SK-N-SH (cell line): ENCODE data around the gene HSPBAP1. TPM values are rescaled to one million over a fixed set of nuclear protein-coding genes. Genes with fewer than 3 reads are reported as not detected.

Experiments used
- CTCF ChIA-PET: fragments of 300-600, 350-600 bp; formaldehyde crosslinking; extraction: SDS; loops from one replicate; lab custom pipeline; 2021; lab: Yijun Ruan, JAX
- POLR2A ChIA-PET: fragments of 350-600 bp; sonication (Branson Sonifier 250); formaldehyde crosslinking; extraction: SDS; loops from one replicate; lab custom pipeline; 2020; ENCODE audit warnings: antibody characterized with exemption, inconsistent platforms; lab: Yijun Ruan, JAX
- DNase-seq: peaks from one replicate; pipeline ENCODE4 v3.0.0; 2012
- H2AFZ ChIP-seq: fragments of 200-600 bp; sonication (generic); 2 replicates; pipeline ENCODE4 v1.8.1; 2016; ENCODE audit warnings: antibody characterized with exemption, mild to moderate bottlenecking, low read depth
- H3F3A ChIP-seq: fragments of 200-600 bp; sonication (generic); replicated peaks from 2 replicates; pipeline ENCODE3; 2016; ENCODE audit warnings: antibody characterized with exemption, mild to moderate bottlenecking; ENCODE audit not compliant: insufficient read depth
- H3K27ac ChIP-seq, 2 experiments: fragments of 200-500 bp in 1 of 2; fragments of 200-600 bp in 1 of 2; sonication (Bioruptor generic) in 1 of 2; sonication (generic), shearing (Covaris generic) in 1 of 2; 2 replicates each; pipeline versions ENCODE4 v1.5.1 to v1.6.1; 2014 to 2016; ENCODE audit warnings: low read depth in 2 of 2, inconsistent platforms in 1 of 2, low read length in 1 of 2, mild to moderate bottlenecking in 1 of 2, mixed read lengths in 1 of 2
- H3K27me3 ChIP-seq: fragments of 200-600 bp; sonication (generic), shearing (Covaris generic); 2 replicates; pipeline ENCODE4 v1.6.1; 2016; ENCODE audit warnings: mixed run types; ENCODE audit not compliant: insufficient read depth
- H3K36me3 ChIP-seq, 2 experiments: fragments of 200-500 bp in 1 of 2; fragments of 200-600 bp in 1 of 2; sonication (Bioruptor generic) in 1 of 2; sonication (generic) in 1 of 2; replicated peaks in 1 of 2; 2 replicates each; pipeline versions ENCODE3 to v1.5.1; 2014 to 2016; ENCODE audit warnings: low read length in 1 of 2, mild to moderate bottlenecking in 1 of 2; ENCODE audit not compliant: insufficient read depth in 2 of 2, control insufficient read depth in 1 of 2
- H3K4me1 ChIP-seq, 2 experiments: fragments of 200-500 bp in 1 of 2; fragments of 200-600 bp in 1 of 2; sonication (Bioruptor generic) in 1 of 2; sonication (generic), shearing (Covaris generic) in 1 of 2; 2 replicates each; pipeline versions ENCODE4 v1.5.1 to v1.6.1; 2014 to 2016; ENCODE audit warnings: low read depth in 1 of 2, low read length in 1 of 2, mixed run types in 1 of 2; ENCODE audit not compliant: insufficient read depth in 2 of 2, control insufficient read depth in 1 of 2
- H3K4me2 ChIP-seq: fragments of 200-600 bp; sonication (generic), shearing (Covaris generic); 2 replicates; pipeline ENCODE4 v1.6.1; 2017; ENCODE audit warnings: mixed run types
- H3K4me3 ChIP-seq, 2 experiments: fragments of 200-500 bp in 1 of 2; fragments of 200-600 bp in 1 of 2; sonication (Bioruptor generic) in 1 of 2; sonication (generic), shearing (Covaris generic) in 1 of 2; 2 replicates each; pipeline versions ENCODE4 v1.5.1 to v1.8.1; 2014 to 2016; ENCODE audit warnings: low read depth in 2 of 2, inconsistent platforms in 1 of 2, low read length in 1 of 2, mild to moderate bottlenecking in 1 of 2, mixed read lengths in 1 of 2, moderate library complexity in 1 of 2
- H3K79me2 ChIP-seq: fragments of 200-600 bp; sonication (generic); 2 replicates; pipeline ENCODE4 v1.8.1; 2017; ENCODE audit warnings: mild to moderate bottlenecking; ENCODE audit not compliant: insufficient read depth
- H3K9ac ChIP-seq: fragments of 200-600 bp; sonication (generic); 2 replicates; pipeline ENCODE4 v1.6.1; 2017; ENCODE audit warnings: mixed run types
- H3K9me2 ChIP-seq: fragments of 200-600 bp; sonication (generic); 2 replicates; pipeline ENCODE4 v1.6.1; 2017; ENCODE audit warnings: mixed run types
- H3K9me3 ChIP-seq: fragments of 200-600 bp; sonication (generic); 2 replicates; pipeline ENCODE4 v1.6.1; 2017; ENCODE audit warnings: mixed run types, mild to moderate bottlenecking, moderate library complexity
- H4K20me1 ChIP-seq: fragments of 200-600 bp; sonication (generic); 2 replicates; pipeline ENCODE4 v1.6.1; 2017; ENCODE audit warnings: mild to moderate bottlenecking, mixed run types; ENCODE audit not compliant: insufficient read depth
- EP300 ChIP-seq, 2 experiments: IDR thresholded peaks; 2 replicates each; pipeline versions ENCODE4 v1.4.0 to v1.6.1; 2012; ENCODE audit warnings: borderline replicate concordance in 1 of 2, low read depth in 1 of 2, low read length in 1 of 2
- EZH2phosphoT487 ChIP-seq: fragments of 200-600 bp; sonication (generic); IDR thresholded peaks from 2 replicates; pipeline ENCODE4 v1.6.1; 2017; ENCODE audit warnings: low read depth, mixed run types, mild to moderate bottlenecking, antibody characterized with exemption, moderate library complexity, borderline replicate concordance
- FOXJ3 ChIP-seq: sonication (generic); formaldehyde crosslinking; IDR thresholded peaks from 2 replicates; pipeline ENCODE4 v1.5.1; 2020; ENCODE audit warnings: mild to moderate bottlenecking, missing genetic modification reagents
- MAX ChIP-seq: IDR thresholded peaks from 2 replicates; pipeline ENCODE4 v1.4.0; 2012; ENCODE audit warnings: low read depth
- NFIC ChIP-seq: IDR thresholded peaks from 2 replicates; pipeline ENCODE4 v1.4.0; 2012; ENCODE audit warnings: borderline replicate concordance
- NRF1 ChIP-seq: IDR thresholded peaks from 2 replicates; pipeline ENCODE4 v1.6.1; 2012; ENCODE audit warnings: low read depth, mild to moderate bottlenecking, low read length
- POLR2AphosphoS5 ChIP-seq: IDR thresholded peaks from 2 replicates; pipeline ENCODE4 v1.6.1; 2012; ENCODE audit warnings: low read depth, low read length
- RAD21 ChIP-seq: IDR thresholded peaks from 2 replicates; pipeline ENCODE4 v1.6.1; 2012; ENCODE audit warnings: mild to moderate bottlenecking, low read length
- RFX5 ChIP-seq: IDR thresholded peaks from 2 replicates; pipeline ENCODE4 v1.6.1; 2012; ENCODE audit warnings: mild to moderate bottlenecking, improper control_type of control experiment, low read length
- TEAD4 ChIP-seq: IDR thresholded peaks from 2 replicates; pipeline ENCODE4 v1.4.0; 2012; ENCODE audit warnings: mild to moderate bottlenecking, borderline replicate concordance; ENCODE audit not compliant: insufficient read depth
- WGBS: methylation state at CpG from one replicate; pipeline ENCODE4 v1.1.6; 2017; ENCODE audit warnings: low lambda C conversion rate; 5-methylcytosine and 5-hydroxymethylcytosine counted together
- polyA plus RNA-seq, 3 experiments: library from polyadenylated mRNA; depleted of rRNA; stranded (reverse); fragments of >200 nt; gene quantifications; 2 replicates each; pipeline ENCODE4 v1.2.3, GENCODE V29; 2012
- TF ChIP-seq, protein P1 (sequence below): IDR thresholded peaks from 2 replicates; pipeline ENCODE4 v1.4.0; 2012; ENCODE audit warnings: low read depth, borderline replicate concordance
- TF ChIP-seq, protein P2 (sequence below): fragments of 150-350 bp; IDR thresholded peaks from 2 replicates; pipeline ENCODE4 v1.6.1; 2017; ENCODE audit warnings: antibody characterized with exemption, low read length, low read depth, borderline replicate concordance
- TF ChIP-seq, protein P3 (sequence below): IDR thresholded peaks from 2 replicates; pipeline ENCODE4; 2012

Gene HSPBAP1
- polyA plus RNA-seq, 1 of the 3 experiments (the other 2 are of a cell fraction), result 5.1 TPM

GRCh38 chr3:122824465-122825381 lies 31.1 kb upstream of the HSPBAP1 start:
- H3K79me2 ChIP-seq, result no peaks in the 10 kb centered on the region
- no peaks in the 10 kb centered on the region for H4K20me1 ChIP-seq
- ChIA-PET POLR2A (interaction anchor here (0.6 kb wide), 1 partner anchor 11 kb away, joined by 3 read pairs; no protein-coding TSS in a partner anchor), CTCF (no interaction called here)
- WGBS, result 92% methylated on average over 7 of the region's 7 CpGs
- no peak overlapping the region for H3K4me2 ChIP-seq
- no peaks in the 10 kb centered on the region for H3K27me3 ChIP-seq
- H2AFZ ChIP-seq, result no peak overlapping the region
- H3K27ac ChIP-seq, result no peak overlapping the region
- no peaks in the 10 kb centered on the region for H3K9me3 ChIP-seq
- TF ChIP-seq POLR2AphosphoS5 (no peak), RFX5 (no peak), NFIC (no peak), RAD21 (no peak), MAX (no peak), FOXJ3 (CRISPR knock-in tag) (no peak), NRF1 (no peak), EP300 (IDR thresholded peaks at IDR 0.05; ENCODE audit: borderline replicate concordance in 1 of 2, low read depth in 1 of 2, low read length in 1 of 2) (no peak), EZH2phosphoT487 (no peak), TEAD4 (no peak)
- TF ChIP-seq, protein P1, sequence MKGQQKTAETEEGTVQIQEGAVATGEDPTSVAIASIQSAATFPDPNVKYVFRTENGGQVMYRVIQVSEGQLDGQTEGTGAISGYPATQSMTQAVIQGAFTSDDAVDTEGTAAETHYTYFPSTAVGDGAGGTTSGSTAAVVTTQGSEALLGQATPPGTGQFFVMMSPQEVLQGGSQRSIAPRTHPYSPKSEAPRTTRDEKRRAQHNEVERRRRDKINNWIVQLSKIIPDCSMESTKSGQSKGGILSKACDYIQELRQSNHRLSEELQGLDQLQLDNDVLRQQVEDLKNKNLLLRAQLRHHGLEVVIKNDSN, result no peak
- TF ChIP-seq, protein P2, sequence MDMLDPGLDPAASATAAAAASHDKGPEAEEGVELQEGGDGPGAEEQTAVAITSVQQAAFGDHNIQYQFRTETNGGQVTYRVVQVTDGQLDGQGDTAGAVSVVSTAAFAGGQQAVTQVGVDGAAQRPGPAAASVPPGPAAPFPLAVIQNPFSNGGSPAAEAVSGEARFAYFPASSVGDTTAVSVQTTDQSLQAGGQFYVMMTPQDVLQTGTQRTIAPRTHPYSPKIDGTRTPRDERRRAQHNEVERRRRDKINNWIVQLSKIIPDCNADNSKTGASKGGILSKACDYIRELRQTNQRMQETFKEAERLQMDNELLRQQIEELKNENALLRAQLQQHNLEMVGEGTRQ, result no peak
- TF ChIP-seq, protein P3, sequence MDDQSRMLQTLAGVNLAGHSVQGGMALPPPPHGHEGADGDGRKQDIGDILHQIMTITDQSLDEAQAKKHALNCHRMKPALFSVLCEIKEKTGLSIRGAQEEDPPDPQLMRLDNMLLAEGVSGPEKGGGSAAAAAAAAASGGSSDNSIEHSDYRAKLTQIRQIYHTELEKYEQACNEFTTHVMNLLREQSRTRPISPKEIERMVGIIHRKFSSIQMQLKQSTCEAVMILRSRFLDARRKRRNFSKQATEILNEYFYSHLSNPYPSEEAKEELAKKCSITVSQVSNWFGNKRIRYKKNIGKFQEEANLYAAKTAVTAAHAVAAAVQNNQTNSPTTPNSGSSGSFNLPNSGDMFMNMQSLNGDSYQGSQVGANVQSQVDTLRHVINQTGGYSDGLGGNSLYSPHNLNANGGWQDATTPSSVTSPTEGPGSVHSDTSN, result no peak
- H3K9me2 ChIP-seq, result no peaks in the 10 kb centered on the region
- no peaks in the 10 kb centered on the region for H3K4me1 ChIP-seq
- no peak for DNase-seq
- no peaks in the 10 kb centered on the region for H3F3A ChIP-seq
- H3K36me3 ChIP-seq, result peaks cover 10 to 21% of the 10 kb centered on the region in 2 experiments
- no peak overlapping the region for H3K9ac ChIP-seq
- H3K4me3 ChIP-seq, result no peak overlapping the region
